ENCODE data around the gene NTPCR. TPM values are rescaled to one million over a fixed set of nuclear protein-coding genes. Genes with fewer than 3 reads are reported as not detected.

Gene NTPCR
- total RNA-seq, 1 experiment from 2014 or later: 46.8 TPM

DNA sequence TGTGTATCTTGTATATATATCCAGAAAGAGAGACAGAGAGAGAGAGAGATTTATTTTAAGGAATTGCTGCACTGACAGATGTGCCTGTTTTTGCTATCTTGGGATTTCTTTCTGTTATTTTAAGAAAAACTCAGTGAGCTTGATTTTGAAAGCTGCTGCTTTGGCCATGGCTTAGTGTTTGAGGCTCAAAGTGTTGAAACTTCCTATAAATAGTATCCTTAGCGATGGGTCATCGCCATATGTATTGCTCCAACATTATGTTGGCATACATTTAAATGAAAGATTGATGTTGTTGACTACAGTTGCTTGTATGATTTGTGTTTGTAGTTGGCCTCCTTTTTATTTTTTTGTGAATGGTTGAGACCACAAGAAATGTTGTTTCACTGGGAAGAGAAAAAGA, 29.0 kb upstream of the NTPCR start:
- Histone ChIP-seq H3K9me3 (ENCODE audit: control insufficient read depth, insufficient read depth, low read depth, low read length) (no peaks in the 10 kb centered on the region), H3K27me3 (ENCODE audit: control insufficient read depth, insufficient read depth, low read length) (0 out of 2 replicates have a peak, but pooled peaks cover 2% of the 10 kb centered on the region), H3K36me3 (ENCODE audit: control insufficient read depth, insufficient read depth, low read length) (no peaks in the 10 kb centered on the region), H3K27ac (ENCODE audit: low read length) (no peak overlapping the region), H3K4me3 (ENCODE audit: low read depth in 2 of 2, low read length in 2 of 2) (no peak overlapping the region), H3K4me1 (ENCODE audit: control insufficient read depth, insufficient read depth, low read length) (no peaks in the 10 kb centered on the region)
- DNase-seq (ENCODE audit: low read depth, low spot score) (no peak), ATAC-seq (no peak)
- intact Hi-C loops (cut with micrococcal nuclease; ENCODE audit: unreplicated experiment): no loop called here
- no peak for TF ChIP-seq TCF7L2 (IDR thresholded peaks at IDR 0.05; ENCODE audit: low read depth, low read length)
- TF ChIP-seq REST (IDR thresholded peaks at IDR 0.05; ENCODE audit: insufficient read depth in 1 of 2, low read depth in 2 of 2, low read length in 1 of 2): no peak
- no peak for TF ChIP-seq CTCF (IDR thresholded peaks at IDR 0.05)
- TF ChIP-seq SIN3A (IDR thresholded peaks at IDR 0.05; ENCODE audit: borderline replicate concordance, insufficient read depth, low read depth, low read length): no peak
- TF ChIP-seq POLR2AphosphoS5 (IDR thresholded peaks at IDR 0.05; ENCODE audit: low read depth, low read length): no peak
- BruUV-seq (replicated peaks): no TSS peak
- ChIA-PET CTCF (no interaction called here), POLR2A (no interaction called here)
- in situ Hi-C loops (cut with HindIII; ENCODE audit: low pct_unique_long_range_greater_than_20kb, low sequenced_read_pairs): no loop called here

- peaks cover 2% of the 10 kb centered on the region; the same call in 1 of the 2 replicates for H3K27me3 ChIP-seq (ENCODE audit: control insufficient read depth, insufficient read depth, low read length)
- H3K4me3 ChIP-seq (ENCODE audit: low read depth in 2 of 2, low read length in 2 of 2): no peak overlapping the region
- CTCF ChIA-PET: no interaction called here
- DNase-seq (ENCODE audit: low read depth, low spot score): no peak
- no peaks in the 10 kb centered on the region for H3K4me1 ChIP-seq (ENCODE audit: control insufficient read depth, insufficient read depth, low read length)
- no peak overlapping the region for H3K27ac ChIP-seq (ENCODE audit: low read length)
- in situ Hi-C loops (cut with HindIII; ENCODE audit: low pct_unique_long_range_greater_than_20kb, low sequenced_read_pairs): no loop called here
- POLR2A ChIA-PET: no interaction called here
- TF ChIP-seq TCF7L2 (IDR thresholded peaks at IDR 0.05; ENCODE audit: low read depth, low read length): no peak
- no peak for TF ChIP-seq REST (IDR thresholded peaks at IDR 0.05; ENCODE audit: insufficient read depth in 1 of 2, low read depth in 2 of 2, low read length in 1 of 2)
- TF ChIP-seq CTCF (IDR thresholded peaks at IDR 0.05): no peak
- TF ChIP-seq SIN3A (IDR thresholded peaks at IDR 0.05; ENCODE audit: borderline replicate concordance, insufficient read depth, low read depth, low read length): no peak
- TF ChIP-seq POLR2AphosphoS5 (IDR thresholded peaks at IDR 0.05; ENCODE audit: low read depth, low read length): no peak
- no peaks in the 10 kb centered on the region for H3K36me3 ChIP-seq (ENCODE audit: control insufficient read depth, insufficient read depth, low read length)
- no TSS peak for BruUV-seq (replicated peaks)
- H3K9me3 ChIP-seq (ENCODE audit: control insufficient read depth, insufficient read depth, low read depth, low read length): no peaks in the 10 kb centered on the region
- no peak for ATAC-seq
- intact Hi-C loops (cut with micrococcal nuclease; ENCODE audit: unreplicated experiment): no loop called here
Observed at GRCh38 chr1:232922485-232922884, 27.9 kb upstream of the NTPCR start.

Measured in Panc1 (cell line).